Dermis microvascular lymphatic vessel endothelial cell (primary cell): Measurements from ENCODE around the gene ARHGEF28. TPM values are rescaled to one million over a fixed set of nuclear protein-coding genes. Genes with fewer than 3 reads are reported as not detected.
A peak's percentile ranks its signal among the peaks of the same experiment; 100 is the strongest.

Source experiments
- DNase-seq, 2 donors: peaks; one replicate each; pipeline versions ENCODE4 v3.0.0 to v3.0.0-alpha.2; 2010; ENCODE audit warnings: low read depth in 2 of 2
- total RNA-seq: library from RNA; depleted of rRNA; stranded (reverse); fragments of >200 nt; gene quantifications from 2 replicates; pipeline ENCODE4 v1.2.1, GENCODE V29; 2014

The ARHGEF28 gene
- total RNA-seq, 1 donor from 2014 or later = 50.7 TPM

DNA sequence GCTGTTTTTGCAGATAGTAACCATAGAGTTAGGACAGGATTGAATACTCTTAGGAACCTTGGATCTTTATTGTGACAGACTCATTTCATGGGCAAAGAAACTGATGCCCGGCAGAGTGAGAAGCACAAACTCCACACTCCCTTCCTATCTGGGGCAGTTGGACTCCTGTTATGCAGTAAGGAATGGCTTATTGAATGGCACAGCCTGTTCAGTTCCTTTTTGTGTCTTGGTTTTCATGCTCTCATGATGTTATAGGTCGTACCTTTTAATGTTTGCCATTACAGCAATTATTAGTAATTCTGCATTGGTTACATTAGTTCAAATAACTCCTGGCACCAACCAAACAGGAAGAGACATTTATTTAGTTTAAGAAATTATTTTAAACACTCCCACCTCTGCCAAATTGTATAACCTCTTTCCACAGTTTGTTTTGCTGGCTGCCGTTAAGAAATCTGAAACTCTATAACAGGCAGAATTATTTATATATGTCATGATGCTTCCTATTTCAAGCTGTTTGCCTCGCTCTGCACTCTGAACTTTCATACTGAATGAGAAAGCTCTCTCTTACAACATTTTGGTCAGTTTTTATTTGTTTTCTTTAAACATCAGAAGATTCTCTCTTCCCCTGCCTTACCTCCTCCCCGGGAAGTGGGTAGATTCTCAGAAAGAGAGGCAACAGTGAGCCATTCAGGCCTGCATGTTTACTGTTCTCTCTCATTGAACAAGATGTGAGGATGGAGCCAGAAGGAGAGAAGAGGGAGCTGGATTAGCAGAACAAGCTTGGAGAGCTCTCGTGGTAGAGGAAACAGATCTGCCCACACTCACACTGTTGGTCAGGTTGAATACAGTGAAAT is 144.4 kb downstream of the ARHGEF28 start:
- no peak for DNase-seq

DNA sequence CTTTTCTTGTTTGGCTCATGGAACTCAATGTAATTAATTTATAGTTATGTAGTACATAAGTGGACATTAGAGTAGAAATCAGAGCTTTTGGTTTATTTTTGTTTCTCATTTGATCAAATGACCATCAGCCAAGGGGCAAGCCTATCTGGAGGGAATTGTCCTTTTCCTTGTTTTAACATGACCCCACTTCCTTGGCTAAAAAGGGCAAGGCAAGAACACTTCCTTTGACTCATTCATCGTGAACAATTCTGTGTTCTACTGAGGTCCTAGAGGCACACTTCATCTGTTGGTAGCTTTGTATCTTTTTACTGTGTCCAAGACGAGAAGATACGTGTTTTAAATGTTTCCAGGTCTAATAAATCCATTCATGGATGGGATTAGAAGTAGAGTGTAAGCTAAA is 148.9 kb downstream of the ARHGEF28 start:
- peak in 1 of 2 donors; percentile 79 for DNase-seq

DNA sequence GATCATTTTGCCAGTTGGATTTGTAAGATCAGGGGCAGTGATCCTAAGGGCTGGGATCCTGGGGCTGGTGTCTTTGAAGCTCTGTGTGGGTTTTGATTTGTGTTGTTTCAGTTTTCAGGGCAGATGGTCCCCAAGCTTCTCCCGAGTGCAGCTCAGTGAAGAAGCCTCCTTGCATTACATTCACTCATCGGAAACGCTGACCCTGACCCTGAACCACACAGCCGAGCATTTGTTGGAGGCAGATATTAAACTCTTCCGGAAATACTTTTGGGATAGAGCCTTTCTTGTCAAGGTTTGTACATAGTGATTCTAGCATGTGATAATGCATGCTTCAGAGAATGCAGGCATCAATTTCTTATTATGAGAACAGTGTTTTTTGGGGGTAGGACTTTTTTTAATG is 150.4 kb downstream of the ARHGEF28 start:
- DNase-seq = no peak

DNA sequence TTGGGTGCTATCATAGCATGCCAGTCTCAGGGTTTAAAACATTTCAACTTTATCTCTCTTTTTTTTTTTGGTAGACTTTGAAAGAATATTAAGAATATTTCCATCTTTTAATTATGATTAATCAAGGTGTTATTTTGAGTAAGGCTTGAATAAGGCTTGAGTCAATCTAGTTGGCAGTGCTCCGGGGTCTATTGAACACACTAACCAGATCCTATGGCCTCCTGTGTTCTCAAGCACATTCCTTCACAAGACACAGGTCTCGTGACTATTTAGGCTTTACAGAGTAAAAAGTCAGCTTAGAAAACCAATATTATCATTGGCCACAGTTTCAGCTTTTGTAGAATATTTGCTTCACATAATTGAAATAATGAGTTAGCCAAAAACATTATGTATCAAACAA is 151.2 kb downstream of the ARHGEF28 start:
- no peak for DNase-seq

DNA sequence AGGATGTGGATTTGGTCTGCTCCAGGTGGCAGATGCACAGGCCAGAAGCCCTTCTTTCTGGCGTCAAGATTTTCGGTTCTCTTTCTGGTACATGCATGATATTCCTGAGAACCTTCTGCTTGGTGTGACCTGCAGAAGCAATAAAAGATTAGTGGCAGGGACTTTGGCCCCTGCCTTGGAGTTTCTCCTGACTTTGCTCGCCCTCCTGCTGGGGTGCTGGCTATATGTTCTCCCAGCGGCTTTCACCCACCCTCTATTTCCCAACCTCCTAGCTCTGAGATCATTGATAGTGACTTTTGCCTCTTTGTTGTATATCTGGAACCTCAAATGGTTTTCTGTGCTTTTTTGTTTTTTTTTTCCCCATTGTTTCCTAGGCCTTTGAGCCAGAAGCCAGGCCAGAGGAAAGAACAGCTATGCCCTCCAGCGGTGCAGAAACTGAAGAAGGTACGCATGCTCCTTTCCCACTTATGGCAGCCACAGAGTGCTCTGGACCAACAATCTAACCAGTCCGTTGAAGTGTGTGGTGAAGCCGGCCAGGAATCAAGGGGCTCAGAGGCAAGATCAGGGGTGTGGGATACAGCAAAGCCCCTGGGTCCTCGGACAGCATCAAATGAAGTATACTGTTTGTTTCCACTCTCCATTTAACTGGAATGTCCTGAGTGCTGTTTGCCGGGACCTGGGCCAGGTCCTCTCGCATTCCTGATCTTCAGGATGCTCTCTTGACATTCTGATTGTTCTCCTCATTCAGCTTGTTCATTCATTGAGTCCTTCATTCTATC is 154.5 kb downstream of the ARHGEF28 start:
- DNase-seq = peak in 1 of 2 donors; percentile 47

DNA sequence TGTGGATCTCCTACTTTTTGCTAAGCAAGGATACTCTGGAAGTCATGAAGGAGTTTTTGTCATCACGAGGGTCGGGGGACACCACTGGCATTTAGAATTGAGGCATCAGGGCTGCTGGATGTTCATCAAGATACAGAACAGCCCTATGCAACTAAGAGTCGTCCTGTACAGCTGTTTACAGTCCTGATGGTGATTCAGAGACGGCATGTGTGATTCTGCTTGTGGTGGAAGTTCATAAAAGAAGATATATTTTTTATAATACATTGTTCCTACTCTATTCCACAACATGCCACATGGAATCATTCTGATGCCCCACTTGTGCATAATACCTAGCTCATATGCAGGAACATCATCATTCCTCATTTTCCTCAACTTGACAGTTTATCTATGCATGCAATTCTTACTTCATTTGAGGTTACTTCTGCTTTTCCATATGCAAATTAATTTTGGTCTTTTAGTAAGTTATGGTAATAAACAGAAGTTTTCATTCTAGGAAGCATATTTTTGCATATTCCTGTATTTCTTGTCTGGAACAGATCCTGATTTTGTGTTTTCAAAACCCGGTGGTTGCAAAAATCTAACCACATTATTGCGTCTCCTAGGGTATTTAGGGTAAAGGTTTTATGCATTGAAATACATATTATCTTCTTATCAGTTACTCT is 155.2 kb downstream of the ARHGEF28 start:
- no peak for DNase-seq

DNA sequence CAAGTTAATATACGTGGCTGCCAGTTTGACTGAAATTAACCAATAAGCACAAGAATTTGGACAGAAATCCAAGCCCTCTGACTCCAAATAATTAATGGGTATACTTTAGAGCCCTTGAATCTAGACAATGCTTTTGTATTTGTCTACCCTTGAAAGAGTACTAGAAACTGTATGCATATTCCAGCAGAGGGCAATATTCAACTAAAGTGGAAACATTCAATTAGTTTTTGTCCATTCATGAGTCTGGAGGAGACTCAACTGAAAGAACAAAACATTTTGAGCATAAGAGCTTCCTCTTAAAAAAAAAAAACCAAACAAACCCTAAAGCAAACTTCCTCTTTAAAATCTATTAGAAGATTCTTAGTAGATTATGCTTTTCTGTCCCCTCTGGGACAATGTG is 157.8 kb downstream of the ARHGEF28 start:
- DNase-seq = peak in 1 of 2 donors; percentile 36

DNA sequence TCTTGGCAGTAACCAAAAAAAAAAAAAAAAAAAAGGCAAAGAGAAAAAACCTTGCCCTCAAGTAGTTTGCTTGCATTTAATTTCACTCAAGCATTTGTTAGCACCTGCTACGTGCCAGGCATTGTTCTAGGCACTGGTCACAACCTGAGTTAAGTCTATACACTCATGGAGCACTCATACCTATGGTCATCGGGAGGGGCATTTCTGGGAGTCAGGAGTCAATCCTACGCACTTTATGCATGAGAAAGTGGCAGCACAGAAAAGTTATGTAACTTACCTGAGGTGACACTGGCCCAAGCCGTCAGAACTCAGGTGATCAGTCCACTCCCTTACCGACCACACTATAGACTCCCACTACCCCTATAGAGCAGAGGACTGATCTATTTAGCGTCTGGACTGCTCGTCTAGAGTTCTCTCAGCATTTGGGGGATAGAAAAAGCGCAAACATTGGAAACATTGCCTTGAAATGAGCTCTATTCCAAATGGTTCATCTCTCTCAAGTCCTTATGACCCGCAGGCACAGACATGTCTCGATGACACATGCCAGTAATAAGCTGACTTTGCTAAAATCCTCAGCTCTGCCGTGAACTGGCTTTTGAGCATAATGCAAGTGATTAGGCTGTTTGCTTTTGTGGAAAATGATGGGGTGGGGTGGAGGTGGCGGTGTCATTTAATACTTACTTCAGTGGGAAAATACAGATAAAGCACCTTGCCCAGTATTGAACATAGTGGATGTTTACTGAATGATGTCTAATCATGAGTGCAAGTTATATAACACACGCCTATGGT is 160.2 kb downstream of the ARHGEF28 start:
- no peak for DNase-seq

DNA sequence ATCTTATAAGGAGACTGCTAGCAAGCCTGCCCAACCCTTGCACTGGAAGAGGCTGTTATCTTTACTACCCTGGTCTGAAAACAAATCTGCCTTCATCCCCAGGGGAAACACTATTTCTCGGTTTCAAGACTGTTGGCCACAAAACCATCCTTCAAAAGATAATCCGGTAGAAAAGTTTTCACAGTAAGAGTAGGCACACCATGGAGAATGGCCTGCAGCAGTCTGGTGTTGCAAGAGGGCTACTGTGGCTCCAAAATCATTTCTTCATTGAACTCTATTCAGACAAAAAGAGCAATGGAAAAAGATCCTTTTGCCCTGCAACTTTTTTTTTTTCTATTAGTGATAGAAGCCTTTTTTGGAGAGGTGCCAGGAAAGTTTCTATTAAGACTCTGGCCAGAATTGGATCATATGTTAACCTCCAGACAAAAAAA is 163.9 kb downstream of the ARHGEF28 start:
- peak; percentile 60 to 71 for DNase-seq

DNA sequence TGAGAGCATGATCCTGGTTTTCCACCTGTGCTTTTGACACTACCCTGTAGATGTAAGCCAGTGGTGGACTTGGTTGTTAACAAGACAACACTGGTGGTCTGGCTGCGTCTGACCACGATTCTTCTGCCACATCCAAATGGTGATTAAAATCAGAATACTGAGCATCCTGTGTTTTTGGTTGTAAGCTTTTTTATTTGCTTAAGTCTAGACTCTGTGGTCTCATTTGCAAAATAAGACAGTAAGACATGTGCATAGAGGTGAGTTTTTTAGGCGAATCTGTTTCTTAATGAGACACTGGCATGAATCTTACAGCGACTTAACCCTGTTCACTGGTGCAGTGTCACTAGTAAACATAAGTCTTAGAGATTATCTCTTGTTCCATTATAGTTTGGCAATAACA is 165.4 kb downstream of the ARHGEF28 start:
- no peak for DNase-seq

DNA sequence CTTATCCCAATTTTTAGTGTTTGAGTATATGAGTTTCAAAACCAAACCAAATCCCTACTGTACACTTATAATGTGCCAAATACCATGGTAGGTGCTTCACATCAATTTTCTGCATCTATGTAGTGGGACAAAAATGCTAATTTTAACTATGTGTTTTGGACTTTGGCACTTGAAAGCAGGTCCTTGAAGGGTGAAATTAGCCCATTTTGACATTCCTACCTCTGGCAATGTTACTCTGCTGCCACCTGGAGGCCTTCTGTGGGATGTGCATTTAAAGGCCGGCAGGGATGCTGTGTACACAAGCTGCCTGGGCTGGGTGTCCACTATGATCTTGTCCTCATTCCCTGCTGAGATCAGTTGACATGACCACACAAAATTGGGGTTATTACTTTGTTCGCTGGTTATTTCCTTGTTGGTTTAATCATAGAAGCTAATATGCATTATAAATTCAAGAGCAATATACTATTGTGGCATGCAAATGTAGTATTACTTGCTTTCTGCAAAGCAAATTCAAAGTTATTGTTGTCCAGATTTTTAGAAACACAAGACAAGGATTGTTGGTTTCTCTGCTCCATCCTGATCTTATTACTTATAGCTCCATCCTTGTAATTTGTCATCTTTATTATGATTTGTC is 166.8 kb downstream of the ARHGEF28 start:
- DNase-seq = peak; percentile 62 to 78

DNA sequence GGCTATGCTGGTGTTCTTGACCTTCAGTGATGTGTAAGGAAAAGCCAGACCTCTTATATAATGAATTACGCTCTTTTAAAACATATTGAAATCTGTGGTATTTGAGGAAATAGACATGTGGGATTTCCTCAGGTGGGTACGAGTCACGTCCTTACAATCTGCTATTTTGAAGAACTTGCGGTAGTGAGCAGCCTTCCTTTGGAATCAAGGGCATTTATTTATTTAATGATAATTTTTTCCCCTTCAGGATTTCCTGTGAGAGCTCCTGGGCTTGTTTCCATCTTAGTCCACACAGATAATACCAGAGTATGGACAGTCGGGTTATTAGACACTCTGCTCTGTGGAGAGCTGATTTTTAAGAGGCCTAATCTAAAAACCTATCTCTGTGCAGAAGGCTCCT is 167.9 kb downstream of the ARHGEF28 start:
- peak in 1 of 2 donors; percentile 46 for DNase-seq

DNA sequence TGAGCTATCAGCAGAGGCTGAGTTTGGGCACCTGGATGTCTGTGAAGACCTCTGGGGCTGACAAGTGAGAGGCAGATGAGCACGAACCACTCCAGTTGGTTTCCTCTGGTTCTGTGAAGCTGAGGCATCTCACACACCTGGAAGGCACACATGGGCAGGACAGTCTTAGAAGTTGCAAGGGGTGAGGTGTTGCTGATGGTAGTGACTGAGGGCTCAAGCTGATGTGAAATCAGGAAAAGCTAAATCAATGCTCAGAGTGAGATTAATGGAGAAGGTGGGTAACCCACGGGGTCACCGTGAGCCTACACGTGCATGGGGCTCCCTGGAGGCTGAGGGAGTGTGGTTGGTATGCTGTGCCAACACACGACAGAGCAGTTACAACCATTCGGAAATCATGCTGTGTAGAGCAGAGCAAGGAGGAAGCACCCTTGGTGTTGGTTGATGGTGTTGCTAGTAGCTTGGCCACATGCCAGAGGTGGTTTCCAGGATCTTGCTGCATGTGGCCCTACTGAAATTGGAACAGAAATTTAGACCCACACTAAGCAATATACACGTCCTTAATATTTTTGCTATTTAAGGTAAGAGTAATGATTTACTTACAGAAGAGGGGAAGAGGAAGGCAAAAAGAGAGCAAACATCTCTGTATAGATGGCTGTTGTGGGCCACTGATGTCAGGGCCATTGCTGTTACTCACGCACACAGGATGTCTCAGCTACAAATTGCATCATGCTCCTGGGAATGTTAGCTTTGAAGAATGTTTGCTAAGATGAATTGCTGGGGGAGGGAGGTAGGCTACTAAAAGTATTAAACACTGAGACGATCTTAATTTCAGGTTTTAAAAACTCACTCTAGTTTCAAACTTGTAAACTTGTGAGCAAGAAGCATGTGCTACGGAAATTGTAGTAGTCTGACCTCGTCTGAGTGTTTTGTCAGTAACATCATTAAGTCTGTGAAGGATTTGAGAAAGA is 170.5 kb downstream of the ARHGEF28 start:
- peak; percentile 89 to 95 for DNase-seq

DNA sequence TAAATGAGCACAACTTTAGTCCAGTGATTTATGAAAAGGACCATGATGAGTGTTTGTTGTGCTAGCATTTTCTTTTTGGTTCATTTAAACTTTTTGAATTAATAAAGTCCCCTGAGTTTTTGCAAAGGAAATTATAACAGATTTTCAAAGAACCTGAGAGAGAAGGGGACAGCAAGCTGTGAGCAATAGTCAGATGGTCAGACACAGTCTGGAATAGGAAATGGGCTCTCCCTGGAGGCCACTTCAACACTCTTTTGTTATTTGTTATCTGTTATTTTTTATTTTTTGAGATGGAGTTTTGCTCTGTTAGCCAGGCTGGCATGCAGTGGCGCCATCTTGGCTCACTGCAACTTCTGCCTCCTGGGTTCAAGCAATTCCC is 171.1 kb downstream of the ARHGEF28 start:
- DNase-seq = peak in 1 of 2 donors; percentile 61

DNA sequence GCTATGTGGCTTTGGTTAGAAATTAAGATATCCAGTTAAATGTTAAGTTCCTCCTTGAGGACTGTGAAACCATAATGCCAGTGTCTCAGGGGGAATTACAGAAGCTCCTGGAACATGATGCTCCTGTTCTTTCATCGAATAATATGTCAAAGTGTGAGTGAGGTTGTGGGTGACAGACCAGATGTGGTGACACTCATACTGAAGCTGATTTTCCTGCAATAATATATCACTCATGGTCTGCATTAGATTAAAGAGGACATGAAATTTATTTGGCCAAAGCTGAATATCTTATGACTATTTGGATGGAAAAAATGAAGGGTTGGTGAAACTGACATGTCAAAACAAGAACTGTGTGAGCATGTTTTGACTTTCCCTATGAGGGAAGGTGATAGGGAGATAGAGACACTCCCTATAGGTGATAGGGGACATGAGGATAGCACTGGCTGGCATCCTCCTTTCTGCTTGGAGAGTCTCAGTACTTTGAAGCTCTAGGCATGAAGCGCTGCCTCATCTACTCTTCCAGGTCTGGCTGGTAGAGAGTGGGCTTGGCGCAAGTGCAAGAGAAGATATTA is 173.5 kb downstream of the ARHGEF28 start:
- DNase-seq = no peak

DNA sequence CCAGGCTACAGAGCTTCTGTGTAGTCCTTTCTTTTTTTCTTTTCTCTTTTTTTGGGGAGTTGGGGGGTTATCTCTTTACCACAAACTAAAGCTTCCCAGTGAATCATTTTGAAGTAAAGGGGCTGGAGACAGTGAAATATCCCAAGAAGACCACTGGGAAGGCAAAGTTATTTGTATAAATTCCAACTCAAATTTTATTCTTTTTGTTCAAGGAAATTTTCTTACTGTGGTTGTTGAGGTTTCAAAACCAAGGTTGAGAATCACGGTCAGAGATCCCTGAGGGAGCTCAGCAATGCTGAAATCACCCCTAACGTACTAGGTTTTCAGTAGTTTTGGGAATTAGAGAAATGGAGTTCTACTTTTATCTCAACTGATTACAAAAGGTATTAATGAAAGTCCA is 175.7 kb downstream of the ARHGEF28 start:
- no peak for DNase-seq

DNA sequence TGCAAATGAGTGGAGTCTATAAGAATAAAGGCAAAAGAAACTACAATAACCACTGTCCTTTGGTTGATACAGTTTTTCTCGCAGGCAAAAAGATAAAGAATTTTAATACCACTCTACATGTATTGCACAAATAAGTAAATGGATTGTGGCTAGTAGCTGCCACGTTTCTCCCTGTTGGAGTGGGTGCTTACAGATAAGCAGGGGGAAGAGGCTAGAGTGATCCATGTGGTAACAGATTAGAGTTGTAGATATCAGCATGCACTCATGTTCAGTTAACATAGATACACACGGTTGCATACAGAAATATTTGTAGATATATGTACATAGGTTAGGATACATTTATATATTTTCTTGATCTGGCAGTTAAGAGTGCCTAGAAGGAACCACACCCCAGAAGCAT is 179.5 kb downstream of the ARHGEF28 start:
- DNase-seq = no peak

DNA sequence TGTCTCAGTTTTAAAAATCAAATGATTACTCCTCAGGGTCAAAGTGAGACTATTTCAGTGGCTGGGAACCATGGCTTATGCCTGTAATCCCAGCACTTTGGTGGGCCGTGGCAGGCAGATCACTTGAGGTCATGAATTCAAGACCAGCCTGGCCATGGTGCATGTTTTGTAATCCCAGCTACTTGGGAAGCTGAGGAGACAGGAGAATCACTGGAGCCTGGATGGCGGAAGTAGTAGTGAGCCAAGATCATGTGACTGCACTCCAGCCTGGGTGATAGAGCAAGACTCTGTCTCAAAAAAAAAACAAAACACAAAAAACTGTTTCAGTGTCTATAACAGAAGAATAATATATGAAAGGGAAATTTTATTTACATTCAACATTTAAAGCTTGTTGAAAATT is 182.9 kb downstream of the ARHGEF28 start:
- DNase-seq = no peak

DNA sequence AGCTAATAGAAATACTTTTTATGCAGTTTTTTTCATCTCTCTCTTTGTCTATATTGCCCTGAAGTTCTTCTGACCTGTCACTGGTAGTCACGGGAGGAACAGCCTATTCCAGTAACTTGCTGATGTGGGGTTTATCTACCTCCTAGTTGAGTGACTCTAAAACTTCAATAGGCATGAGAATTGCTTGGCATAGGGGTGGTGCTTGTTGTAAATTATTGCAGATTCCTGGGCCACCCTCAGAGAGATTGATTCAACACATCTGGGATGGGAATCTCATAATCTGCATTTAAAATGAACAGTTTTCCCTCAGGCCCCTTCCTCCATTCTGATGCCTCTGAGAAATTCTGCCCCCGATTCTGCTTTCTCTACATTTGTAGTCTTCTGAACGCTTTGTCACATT is 184.4 kb downstream of the ARHGEF28 start:
- no peak for DNase-seq
